ENCODE measurements around the gene PRH1. TPM values are rescaled to one million over a fixed set of nuclear protein-coding genes. Genes with fewer than 3 reads are reported as not detected.

The PRH1 gene
- total and polyA plus RNA-seq, 2 of the 13 experiments (the other 11 are each of a cell fraction or from before 2014, with no cell fraction given) = 5.3 to 18.8 TPM

DNA sequence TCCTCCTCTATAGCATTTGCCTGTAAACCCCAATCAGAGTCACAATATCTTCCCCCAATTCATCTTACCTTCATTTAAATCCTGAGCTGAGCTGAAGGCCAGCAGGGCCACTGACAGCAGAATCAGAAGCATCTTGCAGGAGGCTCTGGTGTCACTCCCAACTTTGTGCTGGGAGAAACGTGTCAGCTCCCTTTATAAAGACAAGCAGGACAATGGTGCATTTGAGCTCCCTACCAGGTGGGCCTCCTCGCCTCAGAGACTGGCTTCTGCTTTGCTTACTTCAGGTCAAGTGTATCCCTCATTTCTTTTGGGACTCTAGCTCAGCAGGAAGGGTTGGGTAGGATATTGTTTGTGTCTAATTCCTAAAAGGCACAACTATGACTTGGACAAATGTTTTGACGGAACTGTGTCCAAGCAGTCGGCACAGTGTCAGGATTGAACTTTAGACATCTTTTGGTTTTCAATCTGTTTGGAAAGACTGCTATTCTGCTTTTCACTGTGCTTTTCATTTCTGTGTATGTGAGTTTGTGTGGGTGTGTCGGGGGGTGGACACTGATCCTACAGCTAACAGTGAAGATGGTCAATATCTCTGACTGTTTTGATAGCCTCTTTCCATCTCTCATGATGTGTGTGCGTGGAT is at the start of gene PRH1 (continued):
- TF ChIP-seq ZNF646 (CRISPR knock-in tag; IDR thresholded peaks at IDR 0.05) (peak; percentile 62; the same call in 1 of the 2 replicates), KDM1A (CRISPR knock-in tag; IDR thresholded peaks at IDR 0.05) (no peak), RFXAP (CRISPR knock-in tag; IDR thresholded peaks at IDR 0.05; ENCODE audit: borderline replicate concordance) (no peak), HOMEZ (CRISPR knock-in tag; IDR thresholded peaks at IDR 0.05; ENCODE audit: low read depth) (peak; percentile 55; the same call in 1 of the 2 replicates), ZNF512B (CRISPR knock-in tag; IDR thresholded peaks at IDR 0.05; ENCODE audit: borderline replicate concordance) (no peak), HNF4A (CRISPR knock-in tag; IDR thresholded peaks at IDR 0.05) (peak; percentile 59; the same call in 1 of the 2 replicates), ZSCAN21 (CRISPR knock-in tag; IDR thresholded peaks at IDR 0.05; ENCODE audit: borderline replicate concordance) (no peak), PHF21A (CRISPR knock-in tag; IDR thresholded peaks at IDR 0.05) (0 out of 2 replicates have a peak, but pooled peaks have one; percentile 22), CEBPG (CRISPR knock-in tag; IDR thresholded peaks at IDR 0.05) (no peak), ZMYM2 (CRISPR knock-in tag; IDR thresholded peaks at IDR 0.05) (no peak), ZNF570 (CRISPR knock-in tag; IDR thresholded peaks at IDR 0.05; ENCODE audit: borderline replicate concordance) (no peak), NFIC (IDR thresholded peaks at IDR 0.05; ENCODE audit: low read length) (no peak), SETDB1 (CRISPR knock-in tag; IDR thresholded peaks at IDR 0.05; ENCODE audit: borderline replicate concordance) (peak; percentile 56; the same call in 1 of the 2 replicates), FIP1L1 (IDR thresholded peaks at IDR 0.05; ENCODE audit: borderline replicate concordance, insufficient read depth, low read depth, low read length) (no peak), MED1 (CRISPR knock-in tag; IDR thresholded peaks at IDR 0.05) (peak; percentile 28; the same call in 1 of the 2 replicates), ZNF598 (CRISPR knock-in tag; IDR thresholded peaks at IDR 0.05; ENCODE audit: borderline replicate concordance) (no peak), TBP (CRISPR knock-in tag; IDR thresholded peaks at IDR 0.05) (no peak), ZFP1 (CRISPR knock-in tag; IDR thresholded peaks at IDR 0.05) (no peak)
